ENCODE results near the gene LRRC75A. TPM values are rescaled to one million over a fixed set of nuclear protein-coding genes. Genes with fewer than 3 reads are reported as not detected.

The LRRC75A gene
- total RNA-seq, 1 donor from 2014 or later, result 2.9 TPM

GRCh38 chr17:16427020-16427419 lies 65.0 kb downstream of the LRRC75A start:
- no peak for TF ChIP-seq CTCF (conservative IDR thresholded peaks at IDR 0.05)
- no peak overlapping the region for H3K27ac Mint-ChIP-seq
- H3K27me3 Mint-ChIP-seq, result no peaks in the 10 kb centered on the region
- no peak for DNase-seq (ENCODE audit: extremely low spot score, unreplicated experiment)
- no peaks in the 10 kb centered on the region for H3K36me3 Mint-ChIP-seq
- no peak overlapping the region for H3K4me3 Mint-ChIP-seq
- H3K9me3 Mint-ChIP-seq, result no peaks in the 10 kb centered on the region
- peaks cover 13% of the 10 kb centered on the region for H3K4me1 Mint-ChIP-seq (ENCODE audit: unreplicated experiment)

- H3K4me1 Mint-ChIP-seq (ENCODE audit: unreplicated experiment), result peaks cover 13% of the 10 kb centered on the region
- H3K9me3 Mint-ChIP-seq, result no peaks in the 10 kb centered on the region
- H3K36me3 Mint-ChIP-seq, result no peaks in the 10 kb centered on the region
- H3K4me3 Mint-ChIP-seq, result no peak overlapping the region
- no peak overlapping the region for H3K27ac Mint-ChIP-seq
- no peak for DNase-seq (ENCODE audit: extremely low spot score, unreplicated experiment)
- no peak for TF ChIP-seq CTCF (conservative IDR thresholded peaks at IDR 0.05)
- H3K27me3 Mint-ChIP-seq, result no peaks in the 10 kb centered on the region
Observed at GRCh38 chr17:16425698-16426659, 66.0 kb downstream of the LRRC75A start.

- TF ChIP-seq CTCF (conservative IDR thresholded peaks at IDR 0.05), result no peak
- no peak for DNase-seq (ENCODE audit: extremely low spot score, unreplicated experiment)
- H3K9me3 Mint-ChIP-seq, result no peaks in the 10 kb centered on the region
- peaks cover 13% of the 10 kb centered on the region for H3K4me1 Mint-ChIP-seq (ENCODE audit: unreplicated experiment)
- no peaks in the 10 kb centered on the region for H3K36me3 Mint-ChIP-seq
- no peak overlapping the region for H3K27ac Mint-ChIP-seq
- no peak overlapping the region for H3K4me3 Mint-ChIP-seq
- no peaks in the 10 kb centered on the region for H3K27me3 Mint-ChIP-seq
Observed at GRCh38 chr17:16425202-16425601, 66.8 kb downstream of the LRRC75A start.

GRCh38 chr17:16423226-16423872 lies 68.6 kb downstream of the LRRC75A start:
- Mint-ChIP-seq H3K27ac (no peak overlapping the region), H3K4me3 (no peak overlapping the region), H3K36me3 (no peaks in the 10 kb centered on the region), H3K9me3 (no peaks in the 10 kb centered on the region), H3K27me3 (no peaks in the 10 kb centered on the region), H3K4me1 (ENCODE audit: unreplicated experiment) (peaks cover 21% of the 10 kb centered on the region)
- TF ChIP-seq CTCF (conservative IDR thresholded peaks at IDR 0.05), result no peak
- no peak for DNase-seq (ENCODE audit: extremely low spot score, unreplicated experiment)

GRCh38 chr17:16422416-16422815 lies 69.6 kb downstream of the LRRC75A start:
- no peaks in the 10 kb centered on the region for H3K27me3 Mint-ChIP-seq
- no peaks in the 10 kb centered on the region for H3K36me3 Mint-ChIP-seq
- no peak for TF ChIP-seq CTCF (conservative IDR thresholded peaks at IDR 0.05)
- no peak for DNase-seq (ENCODE audit: extremely low spot score, unreplicated experiment)
- no peak overlapping the region for H3K27ac Mint-ChIP-seq
- no peak overlapping the region for H3K4me3 Mint-ChIP-seq
- peaks cover 21% of the 10 kb centered on the region for H3K4me1 Mint-ChIP-seq (ENCODE audit: unreplicated experiment)
- no peaks in the 10 kb centered on the region for H3K9me3 Mint-ChIP-seq

Measured in type B pancreatic cell (in vitro differentiated cells).